KMS-11 (cell line): Measurements from ENCODE around the gene MYOD1.

Experiments used
- H2AFZ ChIP-seq: fragments of 200-600 bp; sonication (generic); 2 replicates; pipeline ENCODE4 v1.6.1; 2016; ENCODE audit warnings: antibody characterized with exemption, mixed run types, low read depth
- H3K27ac ChIP-seq: fragments of 200-600 bp; sonication (generic); 2 replicates; pipeline ENCODE4 v1.6.1; 2016; ENCODE audit warnings: mild to moderate bottlenecking, mixed run types
- H3K27me3 ChIP-seq: fragments of 200-600 bp; sonication (generic); 2 replicates; pipeline ENCODE4 v1.6.1; 2017; ENCODE audit warnings: mild to moderate bottlenecking, low read depth, mixed run types, moderate library complexity; ENCODE audit not compliant: insufficient read depth
- H3K36me3 ChIP-seq: fragments of 200-600 bp; sonication (generic); 2 replicates; pipeline ENCODE4 v1.6.1; 2017; ENCODE audit warnings: mild to moderate bottlenecking, mixed run types; ENCODE audit not compliant: insufficient read depth
- H3K4me1 ChIP-seq: fragments of 200-600 bp; sonication (generic); 2 replicates; pipeline ENCODE4 v1.6.1; 2016; ENCODE audit warnings: mild to moderate bottlenecking, low read depth, mixed run types; ENCODE audit not compliant: poor library complexity, severe bottlenecking
- H3K4me2 ChIP-seq: fragments of 200-600 bp; sonication (generic); 2 replicates; pipeline ENCODE4 v1.7.0; 2016; ENCODE audit warnings: mild to moderate bottlenecking, mixed run types
- H3K4me3 ChIP-seq: fragments of 200-600 bp; sonication (generic); IDR thresholded peaks from 2 replicates; pipeline ENCODE4 v1.6.1; 2017; ENCODE audit warnings: low read depth, low read length, mixed read lengths; ENCODE audit not compliant: insufficient read depth
- H3K79me2 ChIP-seq: fragments of 200-600 bp; sonication (generic); 2 replicates; pipeline ENCODE4 v1.6.1; 2016; ENCODE audit warnings: low read depth, mixed run types; ENCODE audit not compliant: insufficient read depth
- H3K9ac ChIP-seq: fragments of 200-600 bp; sonication (generic); 2 replicates; pipeline ENCODE4 v1.6.1; 2016; ENCODE audit warnings: mild to moderate bottlenecking, mixed run types
- H4K20me1 ChIP-seq: fragments of 200-600 bp; sonication (generic); 2 replicates; pipeline ENCODE4 v1.6.1; 2016; ENCODE audit warnings: mild to moderate bottlenecking, mixed run types; ENCODE audit not compliant: insufficient read depth
- CTCF ChIP-seq: fragments of 200-600 bp; sonication (generic); conservative IDR thresholded peaks from 2 replicates; pipeline ENCODE4 v1.6.1; 2017; ENCODE audit warnings: low read depth, mild to moderate bottlenecking, antibody characterized with exemption, low read length, moderate library complexity, mixed read lengths

MYOD1 gene

GRCh38 chr11:17767301-17767885 is 48.0 kb downstream of the MYOD1 start:
- no peaks in the 10 kb centered on the region for H3K4me1 ChIP-seq
- no peak overlapping the region for H3K9ac ChIP-seq
- no peak overlapping the region for H3K4me3 ChIP-seq
- H4K20me1 ChIP-seq: no peaks in the 10 kb centered on the region
- no peaks in the 10 kb centered on the region for H3K36me3 ChIP-seq
- H3K4me2 ChIP-seq: no peak overlapping the region
- H3K27ac ChIP-seq: no peak overlapping the region
- no peak for TF ChIP-seq CTCF
- H3K79me2 ChIP-seq: no peaks in the 10 kb centered on the region
- no peak overlapping the region for H2AFZ ChIP-seq
- no peaks in the 10 kb centered on the region for H3K27me3 ChIP-seq

- H3K27me3 ChIP-seq: no peaks in the 10 kb centered on the region
- no peaks in the 10 kb centered on the region for H4K20me1 ChIP-seq
- no peak for TF ChIP-seq CTCF
- H3K36me3 ChIP-seq: no peaks in the 10 kb centered on the region
- H3K4me2 ChIP-seq: no peak overlapping the region
- no peaks in the 10 kb centered on the region for H3K79me2 ChIP-seq
- no peaks in the 10 kb centered on the region for H3K4me1 ChIP-seq
- H2AFZ ChIP-seq: no peak overlapping the region
- no peak overlapping the region for H3K4me3 ChIP-seq
- no peak overlapping the region for H3K27ac ChIP-seq
- H3K9ac ChIP-seq: no peak overlapping the region
These were observed 48.5 kb downstream of the MYOD1 start for GRCh38 chr11:17767914-17768313.

- H3K36me3 ChIP-seq: no peaks in the 10 kb centered on the region
- no peaks in the 10 kb centered on the region for H3K27me3 ChIP-seq
- no peaks in the 10 kb centered on the region for H3K4me1 ChIP-seq
- no peaks in the 10 kb centered on the region for H4K20me1 ChIP-seq
- H3K79me2 ChIP-seq: no peaks in the 10 kb centered on the region
- H3K9ac ChIP-seq: no peak overlapping the region
- H3K4me3 ChIP-seq: no peak overlapping the region
- no peak overlapping the region for H3K27ac ChIP-seq
- H3K4me2 ChIP-seq: no peak overlapping the region
- no peak overlapping the region for H2AFZ ChIP-seq
- no peak for TF ChIP-seq CTCF
These were observed 49.2 kb downstream of the MYOD1 start for GRCh38 chr11:17768547-17768946.

- H2AFZ ChIP-seq: no peak overlapping the region
- no peaks in the 10 kb centered on the region for H3K36me3 ChIP-seq
- H3K4me3 ChIP-seq: no peak overlapping the region
- no peak overlapping the region for H3K4me2 ChIP-seq
- no peaks in the 10 kb centered on the region for H3K4me1 ChIP-seq
- H3K27ac ChIP-seq: no peak overlapping the region
- H3K9ac ChIP-seq: no peak overlapping the region
- TF ChIP-seq CTCF: no peak
- no peaks in the 10 kb centered on the region for H3K79me2 ChIP-seq
- no peaks in the 10 kb centered on the region for H3K27me3 ChIP-seq
- no peaks in the 10 kb centered on the region for H4K20me1 ChIP-seq
These were observed 49.8 kb downstream of the MYOD1 start for GRCh38 chr11:17769218-17769617.
